Measurements from ENCODE around the gene FOCAD. TPM values are rescaled to one million over a fixed set of nuclear protein-coding genes. Genes with fewer than 3 reads are reported as not detected.
A peak's percentile ranks its signal among the peaks of the same experiment; 100 is the strongest.

FOCAD gene
- total RNA-seq, 1 experiment from 2014 or later, result 43.3 TPM

GRCh38 chr9:20996809-20997208 is 312.8 kb downstream of the FOCAD start:
- Histone ChIP-seq H3K18ac (ENCODE audit: insufficient read length, low read depth, low read length) (no peak overlapping the region), H4K8ac (replicated peaks; ENCODE audit: insufficient read length, low read depth, low read length) (no peak overlapping the region), H3K14ac (ENCODE audit: insufficient read depth, low read length) (no peak overlapping the region), H4K20me1 (ENCODE audit: control insufficient read depth, insufficient read depth, insufficient read length) (no peaks in the 10 kb centered on the region), H3K27me3 (ENCODE audit: insufficient read depth, low read length) (no peaks in the 10 kb centered on the region), H3K4me1 (ENCODE audit: insufficient read depth, low read length) (peaks cover 6% of the 10 kb centered on the region), H4K91ac (ENCODE audit: insufficient read length, low read depth, low read length) (no peak overlapping the region), H2BK15ac (ENCODE audit: low read depth, low read length) (no peak overlapping the region), H3K23ac (ENCODE audit: insufficient read length, low read depth, low read length) (no peak overlapping the region), H2BK12ac (ENCODE audit: insufficient read length, low read depth, low read length) (no peak overlapping the region), H3K79me1 (ENCODE audit: insufficient read depth, low read depth, low read length, poor library complexity, severe bottlenecking) (no peaks in the 10 kb centered on the region), H3K23me2 (ENCODE audit: insufficient read length, low read depth, low read length, poor library complexity, severe bottlenecking) (no peaks in the 10 kb centered on the region), H3K9ac (ENCODE audit: extremely low read depth, insufficient read length, low read length) (no peak overlapping the region), H4K5ac (ENCODE audit: insufficient read length, low read depth, low read length) (no peak overlapping the region), H2BK120ac (ENCODE audit: low read depth, low read length, poor library complexity, severe bottlenecking) (no peak overlapping the region), H2BK20ac (ENCODE audit: low read depth, low read length, poor library complexity, severe bottlenecking) (no peak overlapping the region), H2BK5ac (ENCODE audit: insufficient read length, low read length) (no peak overlapping the region), H3K9me3 (ENCODE audit: control insufficient read depth, low read depth, low read length) (no peaks in the 10 kb centered on the region), H3K27ac (ENCODE audit: insufficient read length, low read depth, low read length) (no peak overlapping the region), H3K4ac (ENCODE audit: low read depth, low read length) (no peak overlapping the region), H2AK5ac (ENCODE audit: insufficient read length, low read length) (no peak overlapping the region), H3K4me2 (ENCODE audit: insufficient read depth, insufficient read length, low read length) (no peak overlapping the region), H3T11ph (ENCODE audit: low read length) (no peak overlapping the region), H3K56ac (ENCODE audit: insufficient read length, low read depth, low read length) (no peak overlapping the region), H2AFZ (ENCODE audit: low read length) (no peak overlapping the region), H3K79me2 (ENCODE audit: insufficient read depth, low read length) (no peaks in the 10 kb centered on the region)
- no CpG with 5 or more reads among the region's 2 CpGs for WGBS (ENCODE audit: extremely low coverage, insufficient read length, low lambda C conversion rate)
- Mint-ChIP-seq H3K4me1 (peaks cover 0 to 8% of the 10 kb centered on the region in 2 experiments; a peak in 1 of 4 replicates), H3K27me3 (ENCODE audit: low read depth) (no peaks in the 10 kb centered on the region), H3K27ac (peak overlapping the region in 1 of 3 experiments; percentile 44; a peak in 1 of 7 replicates), H3K36me3 (ENCODE audit: insufficient read depth in 1 of 3, low read depth in 3 of 3) (peaks cover 12 to 39% (median 27%) of the 10 kb centered on the region in 3 experiments), H3K4me3 (no peak overlapping the region), H3K9me3 (peaks cover 0 to 2% of the 10 kb centered on the region in 2 experiments; a peak in 2 of 5 replicates)
- DNase-seq, result no peak
- no peak for TF ChIP-seq CTCF (conservative IDR thresholded peaks at IDR 0.05)
